HepG2 (cell line): ENCODE data around the gene PTCD1. TPM values are rescaled to one million over a fixed set of nuclear protein-coding genes. Genes with fewer than 3 reads are reported as not detected.

Experiments
- FOSL2 ChIP-seq: sonication (generic); formaldehyde crosslinking; IDR thresholded peaks from 2 replicates; pipeline ENCODE4 v1.4.0; 2020; ENCODE audit warnings: missing genetic modification reagents
- HCFC1 ChIP-seq: fragments of 150-350 bp; IDR thresholded peaks from 2 replicates; pipeline ENCODE4 v1.6.1; 2014; ENCODE audit warnings: low read depth, low read length
- ISL2 ChIP-seq: sonication (generic); formaldehyde crosslinking; IDR thresholded peaks from 2 replicates; pipeline ENCODE4 v1.5.0; 2020; ENCODE audit warnings: missing genetic modification reagents
- MLLT10 ChIP-seq: sonication (generic); formaldehyde crosslinking; IDR thresholded peaks from 2 replicates; pipeline ENCODE4 v1.4.0; 2020; ENCODE audit warnings: missing genetic modification reagents
- MYC ChIP-seq: sonication (generic); formaldehyde crosslinking; IDR thresholded peaks from 2 replicates; pipeline ENCODE4 v1.9.0; 2021; ENCODE audit warnings: missing genetic modification reagents, borderline replicate concordance
- NFE2L2 ChIP-seq: fragments of 150-350 bp; IDR thresholded peaks from 2 replicates; pipeline ENCODE4 v1.6.1; 2014; ENCODE audit warnings: low read length
- NONO ChIP-seq, 2 experiments: fragments of 450-650 bp in 1 of 2; sonication (generic) in 1 of 2; formaldehyde crosslinking in 1 of 2; IDR thresholded peaks in 1 of 2; conservative IDR thresholded peaks in 1 of 2; 2 replicates each; pipeline versions ENCODE4 v1.6.1 to v1.8.0; 2017 to 2022; ENCODE audit warnings: mild to moderate bottlenecking in 1 of 2, missing genetic modification reagents in 1 of 2, moderate library complexity in 1 of 2
- RFX3 ChIP-seq: IDR thresholded peaks from 2 replicates; pipeline ENCODE4 v1.6.1; 2016; ENCODE audit warnings: missing biosample characterization, missing genetic modification reagents
- SOX13 ChIP-seq, 3 experiments: fragments of 450-650 bp in 1 of 3; sonication (generic) in 1 of 3; formaldehyde crosslinking in 1 of 3; IDR thresholded peaks in 2 of 3; conservative IDR thresholded peaks in 1 of 3; 2 replicates each; pipeline versions ENCODE4 v1.5.0 to v1.6.1; 2016 to 2020; ENCODE audit warnings: antibody characterized with exemption in 1 of 3, mild to moderate bottlenecking in 1 of 3, missing compliant biosample characterization in 1 of 3, missing genetic modification reagents in 1 of 3, moderate library complexity in 1 of 3
- TRAFD1 ChIP-seq: sonication (generic); formaldehyde crosslinking; IDR thresholded peaks from 2 replicates; pipeline ENCODE4 v1.5.1; 2020; ENCODE audit warnings: missing genetic modification reagents, mild to moderate bottlenecking, borderline replicate concordance
- ZBTB1 ChIP-seq: sonication (generic); formaldehyde crosslinking; IDR thresholded peaks from 2 replicates; pipeline ENCODE4 v1.4.0; 2020; ENCODE audit warnings: missing genetic modification reagents, borderline replicate concordance
- ZFP1 ChIP-seq: IDR thresholded peaks from 2 replicates; pipeline ENCODE4 v1.6.1; 2016
- ZMYM4 ChIP-seq: sonication (generic); formaldehyde crosslinking; IDR thresholded peaks from 2 replicates; pipeline ENCODE4 v1.8.1; 2023; ENCODE audit warnings: mild to moderate bottlenecking, missing genetic modification reagents
- ZNF407 ChIP-seq: sonication (generic); formaldehyde crosslinking; IDR thresholded peaks from one replicate; pipeline ENCODE4 v1.5.1; 2020; ENCODE audit warnings: mild to moderate bottlenecking, missing genetic modification reagents; ENCODE audit errors: not compliant biosample characterization
- ZNF512 ChIP-seq: sonication (generic); formaldehyde crosslinking; IDR thresholded peaks from 2 replicates; pipeline ENCODE4 v1.4.0; 2020; ENCODE audit warnings: mild to moderate bottlenecking, missing genetic modification reagents
- ZNF790 ChIP-seq: sonication (generic); formaldehyde crosslinking; IDR thresholded peaks from 2 replicates; pipeline ENCODE4 v1.8.0; 2022; ENCODE audit warnings: missing genetic modification reagents, mild to moderate bottlenecking, borderline replicate concordance
- polyA plus RNA-seq, 8 experiments: library from polyadenylated mRNA; depleted of rRNA in 3 of 8; stranded (reverse) in 7 of 8; unstranded in 1 of 8; fragments of >200 nt; fragmentation: Illumina TruSeq in 4 of 8; extraction: Trizol in 4 of 8; gene quantifications; 2 replicates each; pipeline versions ENCODE4 v1.2.1 to v1.2.3, GENCODE V29; 2011 to 2016; ENCODE audit warnings: low read depth in 4 of 8, missing spikeins in 1 of 8, mixed read lengths in 1 of 8; ENCODE audit not compliant: insufficient read depth in 1 of 8
- total RNA-seq, 5 experiments: library from RNA; depleted of rRNA; stranded (reverse); fragments of >200 nt; fragmentation: Illumina TruSeq; extraction: Trizol; gene quantifications; 2 replicates each; pipeline ENCODE4 v1.2.3, GENCODE V29; 2016; ENCODE audit warnings: low read depth in 1 of 5

The PTCD1 gene
- total and polyA plus RNA-seq, 2 of the 13 experiments (the other 11 are each of a cell fraction or from before 2014, with no cell fraction given) = 3.0 to 8.4 TPM

- TF ChIP-seq SOX13 (IDR thresholded peaks at IDR 0.05) (no peak), SOX13 (CRISPR knock-in tag; conservative IDR thresholded peaks at IDR 0.05 in 1 of 2, IDR thresholded peaks at IDR 0.05 in 1 of 2) (no peak), MLLT10 (no peak), MYC (CRISPR knock-in tag) (peak; percentile 75; the same call in 1 of the 2 replicates), NFE2L2 (no peak), ZFP1 (CRISPR knock-in tag) (no peak), ZNF790 (CRISPR knock-in tag) (0 out of 2 replicates have a peak, but pooled peaks have one; percentile 70), HCFC1 (no peak; the same call in 1 of the 2 replicates), ZBTB1 (CRISPR knock-in tag) (no peak), NONO (IDR thresholded peaks at IDR 0.05) (no peak), NONO (CRISPR knock-in tag; conservative IDR thresholded peaks at IDR 0.05) (peak; percentile 65; the same call in 1 of the 2 replicates), RFX3 (CRISPR knock-in tag) (no peak), ZMYM4 (CRISPR knock-in tag) (peak; percentile 81), ZNF512 (CRISPR knock-in tag) (no peak), TRAFD1 (no peak), ISL2 (CRISPR knock-in tag) (peak; percentile 44; the same call in 1 of the 2 replicates), ZNF407 (CRISPR knock-in tag) (no peak), FOSL2 (CRISPR knock-in tag) (0 out of 2 replicates have a peak, but pooled peaks have one; percentile 12)
These were observed 34.1 kb upstream of the PTCD1 start, which contains the start of gene ZNF789 (continued) for GRCh38 chr7:99472561-99473314.
